Trophoblast cell (in vitro differentiated cells and primary cell): Measurements from ENCODE around the gene CORO2B.

Experiments used
- DNase-seq, 2 donors: peaks; one replicate each; pipeline ENCODE4 v3.0.0-alpha.2; 2016
- H2AFZ ChIP-seq: 2 replicates; pipeline ENCODE4 v1.6.1; 2013; ENCODE audit warnings: low read length, moderate library complexity, mild to moderate bottlenecking; ENCODE audit not compliant: insufficient read depth, poor library complexity
- H2AK5ac ChIP-seq: 2 replicates; pipeline ENCODE4 v1.6.1; 2013; ENCODE audit warnings: mild to moderate bottlenecking, low read length
- H2BK120ac ChIP-seq: 2 replicates; pipeline ENCODE4 v1.6.1; 2013; ENCODE audit warnings: low read length, mild to moderate bottlenecking, moderate library complexity; ENCODE audit not compliant: insufficient read depth, poor library complexity
- H2BK12ac ChIP-seq: 2 replicates; pipeline ENCODE4 v1.6.1; 2013; ENCODE audit warnings: mild to moderate bottlenecking, low read length, moderate library complexity
- H2BK5ac ChIP-seq: 2 replicates; pipeline ENCODE4 v1.6.1; 2013; ENCODE audit warnings: low read length, low read depth, moderate library complexity, mild to moderate bottlenecking; ENCODE audit not compliant: poor library complexity
- H3K14ac ChIP-seq: 2 replicates; pipeline ENCODE4 v1.6.1; 2013; ENCODE audit warnings: mild to moderate bottlenecking, low read length
- H3K18ac ChIP-seq: 2 replicates; pipeline ENCODE4 v1.6.1; 2013; ENCODE audit warnings: mild to moderate bottlenecking, low read length
- H3K23ac ChIP-seq: 2 replicates; pipeline ENCODE4 v1.6.1; 2013; ENCODE audit warnings: low read length
- H3K27ac ChIP-seq: 2 replicates; pipeline ENCODE4 v1.5.1; 2013; ENCODE audit warnings: low read depth, mild to moderate bottlenecking, inconsistent platforms, low read length, moderate library complexity
- H3K27me3 ChIP-seq: 2 replicates; pipeline ENCODE4 v1.6.1; 2013; ENCODE audit warnings: inconsistent platforms, mild to moderate bottlenecking, low read length, moderate library complexity; ENCODE audit not compliant: insufficient read depth
- H3K36me3 ChIP-seq, 2 experiments: 1 replicate in 1 of 2; 2 replicates in 1 of 2; pipeline ENCODE4 v1.6.1; 2013; ENCODE audit warnings: low read length in 2 of 2, mild to moderate bottlenecking in 2 of 2, moderate library complexity in 1 of 2; ENCODE audit not compliant: insufficient read depth in 2 of 2, control insufficient read depth in 1 of 2
- H3K4ac ChIP-seq: 2 replicates; pipeline ENCODE4 v1.6.1; 2013; ENCODE audit warnings: low read depth, mild to moderate bottlenecking, low read length, moderate library complexity
- H3K4me1 ChIP-seq, 2 experiments: 1 replicate in 1 of 2; 2 replicates in 1 of 2; pipeline ENCODE4 v1.6.1; 2013; ENCODE audit warnings: low read length in 2 of 2, mild to moderate bottlenecking in 2 of 2, moderate library complexity in 1 of 2; ENCODE audit not compliant: insufficient read depth in 2 of 2, control insufficient read depth in 1 of 2
- H3K4me2 ChIP-seq: 2 replicates; pipeline ENCODE4 v1.6.1; 2013; ENCODE audit warnings: inconsistent platforms, mild to moderate bottlenecking, low read length, moderate library complexity
- H3K4me3 ChIP-seq: 2 replicates; pipeline ENCODE4 v1.5.1; 2013; ENCODE audit warnings: mild to moderate bottlenecking, low read depth, low read length, inconsistent platforms
- H3K79me1 ChIP-seq: one replicate; pipeline ENCODE4 v1.6.1; 2013; ENCODE audit warnings: low read length
- H3K79me2 ChIP-seq: 2 replicates; pipeline ENCODE4 v1.6.1; 2013; ENCODE audit warnings: low read length, mild to moderate bottlenecking; ENCODE audit not compliant: control insufficient read depth, insufficient read depth, poor library complexity
- H3K9ac ChIP-seq: 2 replicates; pipeline ENCODE4 v1.6.1; 2013; ENCODE audit warnings: mild to moderate bottlenecking, low read length
- H3K9me3 ChIP-seq: 2 replicates; pipeline ENCODE4 v1.6.1; 2013; ENCODE audit warnings: low read depth, mild to moderate bottlenecking, control low read depth, inconsistent platforms, low read length; ENCODE audit not compliant: insufficient read depth
- H4K12ac ChIP-seq: 2 replicates; pipeline ENCODE4 v1.6.1; 2013; ENCODE audit warnings: low read depth, mild to moderate bottlenecking, low read length, moderate library complexity
- H4K8ac ChIP-seq: 2 replicates; pipeline ENCODE4 v1.6.1; 2013; ENCODE audit warnings: low read depth, mild to moderate bottlenecking, low read length, moderate library complexity
- H4K91ac ChIP-seq: one replicate; pipeline ENCODE4 v1.6.1; 2013; ENCODE audit warnings: low read depth, mild to moderate bottlenecking, low read length, moderate library complexity
- WGBS: extraction: QIAGEN DNeasy Blood & Tissue Kit; methylation state at CpG from one replicate; pipeline ENCODE4 v1.1.7; 2013; ENCODE audit warnings: missing lambda C conversion rate; ENCODE audit not compliant: insufficient read length, insufficient coverage; ENCODE audit errors: extremely low coverage; 5-methylcytosine and 5-hydroxymethylcytosine counted together

The CORO2B gene

GRCh38 chr15:68586274-68586961, 7.6 kb downstream of the CORO2B start:
- Histone ChIP-seq H2AFZ (no peak overlapping the region), H3K18ac (no peak overlapping the region), H3K27me3 (no peaks in the 10 kb centered on the region), H3K4ac (no peak overlapping the region), H4K8ac (no peak overlapping the region), H4K91ac (no peak overlapping the region), H3K79me2 (no peaks in the 10 kb centered on the region), H3K23ac (no peak overlapping the region), H3K27ac (no peak overlapping the region), H3K4me3 (no peak overlapping the region), H3K9me3 (no peaks in the 10 kb centered on the region), H4K12ac (no peak overlapping the region), H3K4me1 (peaks cover 0 to 2% of the 10 kb centered on the region in 2 experiments), H3K79me1 (no peaks in the 10 kb centered on the region), H2BK5ac (no peak overlapping the region), H2BK12ac (no peak overlapping the region), H3K36me3 (no peaks in the 10 kb centered on the region), H2AK5ac (no peak overlapping the region), H3K4me2 (no peak overlapping the region), H3K14ac (no peak overlapping the region), H2BK120ac (no peak overlapping the region), H3K9ac (no peak overlapping the region)
- WGBS, result no CpG with 5 or more reads among the region's 8 CpGs
- no peak for DNase-seq

- Histone ChIP-seq H3K79me1 (no peaks in the 10 kb centered on the region), H3K9ac (no peak overlapping the region), H2AFZ (no peak overlapping the region), H4K8ac (no peak overlapping the region), H3K9me3 (no peaks in the 10 kb centered on the region), H3K4ac (no peak overlapping the region), H4K91ac (no peak overlapping the region), H2BK12ac (no peak overlapping the region), H2BK120ac (no peak overlapping the region), H3K4me1 (peaks cover 0 to 2% of the 10 kb centered on the region in 2 experiments), H2BK5ac (no peak overlapping the region), H3K14ac (no peak overlapping the region), H3K18ac (no peak overlapping the region), H3K27ac (no peak overlapping the region), H3K79me2 (no peaks in the 10 kb centered on the region), H3K36me3 (no peaks in the 10 kb centered on the region), H4K12ac (no peak overlapping the region), H2AK5ac (no peak overlapping the region), H3K4me3 (no peak overlapping the region), H3K4me2 (no peak overlapping the region), H3K23ac (no peak overlapping the region), H3K27me3 (no peaks in the 10 kb centered on the region)
- WGBS, result no CpG with 5 or more reads among the region's 4 CpGs
- no peak for DNase-seq
Measured at GRCh38 chr15:68587769-68588385, 9.1 kb downstream of the CORO2B start.

GRCh38 chr15:68589053-68589452, 10.3 kb downstream of the CORO2B start:
- no peak overlapping the region for H2BK120ac ChIP-seq
- H3K36me3 ChIP-seq, result no peaks in the 10 kb centered on the region
- no peak overlapping the region for H3K4ac ChIP-seq
- H3K9ac ChIP-seq, result no peak overlapping the region
- H3K4me3 ChIP-seq, result no peak overlapping the region
- no peak overlapping the region for H4K12ac ChIP-seq
- no peak overlapping the region for H2BK12ac ChIP-seq
- no peaks in the 10 kb centered on the region for H3K9me3 ChIP-seq
- no peaks in the 10 kb centered on the region for H3K27me3 ChIP-seq
- no peak for DNase-seq
- no peaks in the 10 kb centered on the region for H3K79me2 ChIP-seq
- H4K91ac ChIP-seq, result no peak overlapping the region
- H3K23ac ChIP-seq, result no peak overlapping the region
- H2AFZ ChIP-seq, result no peak overlapping the region
- no peak overlapping the region for H3K27ac ChIP-seq
- no peaks in the 10 kb centered on the region for H3K79me1 ChIP-seq
- no peak overlapping the region for H3K18ac ChIP-seq
- no peak overlapping the region for H3K4me2 ChIP-seq
- no peak overlapping the region for H2BK5ac ChIP-seq
- no CpG with 5 or more reads among the region's 2 CpGs for WGBS
- H2AK5ac ChIP-seq, result no peak overlapping the region
- H4K8ac ChIP-seq, result no peak overlapping the region
- H3K14ac ChIP-seq, result no peak overlapping the region
- H3K4me1 ChIP-seq, result peaks cover 0 to 2% of the 10 kb centered on the region in 2 experiments

- no peak overlapping the region for H2AK5ac ChIP-seq
- H2AFZ ChIP-seq, result no peak overlapping the region
- H3K27me3 ChIP-seq, result no peaks in the 10 kb centered on the region
- H2BK120ac ChIP-seq, result no peak overlapping the region
- H3K18ac ChIP-seq, result no peak overlapping the region
- no peak overlapping the region for H2BK5ac ChIP-seq
- H2BK12ac ChIP-seq, result no peak overlapping the region
- H4K12ac ChIP-seq, result no peak overlapping the region
- no peak overlapping the region for H4K8ac ChIP-seq
- H3K79me2 ChIP-seq, result no peaks in the 10 kb centered on the region
- H3K27ac ChIP-seq, result no peak overlapping the region
- H3K9me3 ChIP-seq, result no peaks in the 10 kb centered on the region
- DNase-seq, result no peak
- H3K9ac ChIP-seq, result no peak overlapping the region
- H3K4ac ChIP-seq, result no peak overlapping the region
- no peaks in the 10 kb centered on the region for H3K36me3 ChIP-seq
- WGBS, result no CpG with 5 or more reads among the region's 15 CpGs
- no peak overlapping the region for H4K91ac ChIP-seq
- H3K4me3 ChIP-seq, result no peak overlapping the region
- H3K4me2 ChIP-seq, result no peak overlapping the region
- H3K14ac ChIP-seq, result no peak overlapping the region
- no peaks in the 10 kb centered on the region for H3K79me1 ChIP-seq
- peaks cover 0 to 2% of the 10 kb centered on the region in 2 experiments for H3K4me1 ChIP-seq
- H3K23ac ChIP-seq, result no peak overlapping the region
Measured at GRCh38 chr15:68589783-68590710, 11.3 kb downstream of the CORO2B start.
